Activated CD4-positive, alpha-beta memory T cell treated with anti-CD3 and anti-CD28 coated beads for 36 hours (primary cell): ENCODE measurements around the gene RIC8B. TPM values are rescaled to one million over a fixed set of nuclear protein-coding genes. Genes with fewer than 3 reads are reported as not detected.

Experiments
- CTCF ChIA-PET: fragments of 350-600 bp; sonication (Branson Sonifier 250); formaldehyde crosslinking; loops from one replicate; lab custom pipeline; 2021; ENCODE audit warnings: antibody characterized with exemption, inconsistent platforms; lab: Charles Lee
- POLR2A ChIA-PET: fragments of 350-600 bp; sonication (Branson Sonifier 250); formaldehyde crosslinking; loops from one replicate; lab custom pipeline; 2021; ENCODE audit warnings: antibody characterized with exemption; lab: Charles Lee
- DNase-seq: peaks from one replicate; pipeline ENCODE4 v3.0.0-alpha.2; 2020
- H3K27ac Mint-ChIP-seq: one replicate; pipeline ENCODE4 v1.8.0; 2021; ENCODE audit warnings: mixed read lengths
- H3K27me3 Mint-ChIP-seq: one replicate; pipeline ENCODE4 v1.8.0; 2021; ENCODE audit warnings: mixed read lengths
- H3K36me3 Mint-ChIP-seq: one replicate; pipeline ENCODE4 v1.8.0; 2021; ENCODE audit warnings: mixed read lengths
- H3K4me1 Mint-ChIP-seq: one replicate; pipeline ENCODE4 v1.8.0; 2021; ENCODE audit warnings: low read depth, mixed read lengths
- H3K4me3 Mint-ChIP-seq: one replicate; pipeline ENCODE4 v1.8.0; 2021; ENCODE audit warnings: mild to moderate bottlenecking, mixed read lengths
- H3K9me3 Mint-ChIP-seq: one replicate; pipeline ENCODE4 v1.8.0; 2021; ENCODE audit warnings: mixed read lengths
- intact Hi-C: fragments of 100-400 bp; cut with micrococcal nuclease; formaldehyde crosslinking; loops from one replicate; pipeline ENCODE4 v1.15.1; 2023
- total RNA-seq, 2 experiments: library from RNA; stranded (reverse); gene quantifications; one replicate each; pipeline ENCODE4 v1.2.3, GENCODE V29; 2021

Gene RIC8B
- total RNA-seq, 2 experiments from 2014 or later, result 9.7 to 9.9 TPM

DNA sequence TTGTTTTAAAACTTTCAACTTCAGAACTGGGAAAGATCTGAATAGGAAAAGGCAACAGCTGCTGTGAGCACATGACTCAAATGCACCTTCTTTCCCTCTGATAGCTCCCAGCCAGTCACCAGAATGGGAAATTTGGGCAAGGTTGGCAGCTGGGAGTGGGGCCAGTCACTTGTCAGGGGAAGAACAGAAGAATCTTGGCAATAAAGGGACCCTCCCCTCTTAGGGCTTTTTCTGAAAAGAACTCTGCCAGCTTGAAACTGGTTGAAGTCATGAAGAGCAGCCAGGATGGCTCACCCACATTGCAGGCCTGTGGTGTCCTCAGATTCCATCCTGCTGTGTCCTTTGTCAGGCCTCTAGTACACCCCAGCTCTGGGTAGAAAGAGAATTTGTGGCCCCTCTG, 10.3 kb upstream of the RIC8B start:
- DNase-seq, result no peak
- Mint-ChIP-seq H3K27me3 (no peaks in the 10 kb centered on the region), H3K4me1 (peaks cover 44% of the 10 kb centered on the region), H3K4me3 (no peak overlapping the region), H3K36me3 (no peaks in the 10 kb centered on the region), H3K9me3 (no peaks in the 10 kb centered on the region), H3K27ac (no peak overlapping the region)
- ChIA-PET POLR2A (no interaction called here), CTCF (no interaction called here)
- intact Hi-C loops, result no loop called here

- DNase-seq, result no peak
- ChIA-PET CTCF (no interaction called here), POLR2A (no interaction called here)
- Mint-ChIP-seq H3K9me3 (no peaks in the 10 kb centered on the region), H3K36me3 (no peaks in the 10 kb centered on the region), H3K4me1 (peaks cover 38% of the 10 kb centered on the region), H3K27me3 (no peaks in the 10 kb centered on the region), H3K4me3 (no peak overlapping the region), H3K27ac (no peak overlapping the region)
- intact Hi-C loops, result no loop called here
Observed at GRCh38 chr12:106764738-106765137, 9.7 kb upstream of the RIC8B start.

- intact Hi-C loops, result no loop called here
- Mint-ChIP-seq H3K27ac (peak overlapping the region; percentile 33), H3K27me3 (no peaks in the 10 kb centered on the region), H3K4me3 (no peak overlapping the region), H3K36me3 (no peaks in the 10 kb centered on the region), H3K9me3 (no peaks in the 10 kb centered on the region), H3K4me1 (peaks cover 23% of the 10 kb centered on the region)
- POLR2A ChIA-PET, result no interaction called here
- CTCF ChIA-PET, result interaction anchor here (0.6 kb wide), 1 partner anchor 10 kb away, joined by 3 read pairs; no protein-coding TSS in a partner anchor
- no peak for DNase-seq
Observed at GRCh38 chr12:106766393-106766826, 8.1 kb upstream of the RIC8B start.

DNA sequence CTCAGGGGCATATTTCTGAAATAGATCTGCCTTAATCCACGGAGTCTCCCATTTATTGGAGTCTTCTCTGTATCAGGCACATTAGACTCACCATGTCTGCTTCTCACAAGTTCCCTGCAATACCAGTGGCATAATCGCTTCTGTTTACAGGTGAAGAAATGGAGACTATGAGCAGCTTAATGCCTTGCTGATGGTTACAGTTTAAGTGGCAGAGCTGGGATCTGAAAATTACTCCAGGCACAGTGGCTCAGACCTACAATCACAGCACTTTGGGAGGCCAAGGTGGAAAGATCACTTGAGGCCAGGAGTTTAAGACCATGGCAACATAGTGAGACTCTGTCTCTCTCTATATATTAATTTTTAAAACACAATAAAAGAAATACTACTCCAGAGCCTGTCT, 7.3 kb upstream of the RIC8B start:
- Mint-ChIP-seq H3K27me3 (no peaks in the 10 kb centered on the region), H3K36me3 (no peaks in the 10 kb centered on the region), H3K27ac (no peak overlapping the region), H3K9me3 (no peaks in the 10 kb centered on the region), H3K4me3 (no peak overlapping the region), H3K4me1 (peaks cover 23% of the 10 kb centered on the region)
- intact Hi-C loops, result no loop called here
- ChIA-PET POLR2A (no interaction called here), CTCF (no interaction called here)
- no peak for DNase-seq

- Mint-ChIP-seq H3K27me3 (no peaks in the 10 kb centered on the region), H3K36me3 (no peaks in the 10 kb centered on the region), H3K4me3 (no peak overlapping the region), H3K27ac (no peak overlapping the region), H3K4me1 (peaks cover 23% of the 10 kb centered on the region), H3K9me3 (no peaks in the 10 kb centered on the region)
- intact Hi-C loops, result no loop called here
- CTCF ChIA-PET, result no interaction called here
- DNase-seq, result no peak
- POLR2A ChIA-PET, result no interaction called here
Observed at GRCh38 chr12:106767954-106768822, 6.3 kb upstream of the RIC8B start.

GRCh38 chr12:106769078-106769477, 5.4 kb upstream of the RIC8B start:
- intact Hi-C loops, result no loop called here
- DNase-seq, result no peak
- no peaks in the 10 kb centered on the region for H3K36me3 Mint-ChIP-seq
- no peak overlapping the region for H3K27ac Mint-ChIP-seq
- H3K4me3 Mint-ChIP-seq, result no peak overlapping the region
- ChIA-PET POLR2A (no interaction called here), CTCF (no interaction called here)
- no peaks in the 10 kb centered on the region for H3K9me3 Mint-ChIP-seq
- H3K4me1 Mint-ChIP-seq, result peaks cover 23% of the 10 kb centered on the region
- no peaks in the 10 kb centered on the region for H3K27me3 Mint-ChIP-seq

DNA sequence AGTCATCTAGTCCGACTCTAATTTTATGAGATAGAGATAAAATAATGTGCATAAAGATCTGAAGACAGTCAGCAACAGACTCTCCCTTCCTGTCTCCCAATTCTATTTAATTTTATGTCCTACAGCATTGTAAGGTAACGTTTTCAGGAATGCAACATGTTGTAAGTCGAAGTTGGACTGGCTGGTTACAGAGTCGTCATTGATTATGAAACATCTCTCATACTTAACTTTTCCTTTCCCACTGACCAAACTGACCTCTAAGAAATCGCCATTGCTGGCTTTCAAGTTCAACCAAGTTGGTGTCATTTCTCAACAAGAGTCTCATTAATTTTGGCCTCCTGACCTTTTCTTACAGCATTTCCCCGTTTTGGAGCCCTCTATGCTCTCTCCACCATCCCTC, 4.9 kb upstream of the RIC8B start:
- H3K4me3 Mint-ChIP-seq, result no peak overlapping the region
- H3K4me1 Mint-ChIP-seq, result peaks cover 23% of the 10 kb centered on the region
- H3K36me3 Mint-ChIP-seq, result no peaks in the 10 kb centered on the region
- H3K9me3 Mint-ChIP-seq, result no peaks in the 10 kb centered on the region
- ChIA-PET CTCF (no interaction called here), POLR2A (no interaction called here)
- no peak for DNase-seq
- H3K27me3 Mint-ChIP-seq, result no peaks in the 10 kb centered on the region
- intact Hi-C loops, result no loop called here
- no peak overlapping the region for H3K27ac Mint-ChIP-seq

GRCh38 chr12:106771425-106771824, 3.1 kb upstream of the RIC8B start:
- ChIA-PET CTCF (interaction anchor here (0.8 to 1.1 kb wide), 2 partner anchors 18 to 148 kb away, joined by 3 read pairs; no protein-coding TSS in a partner anchor), POLR2A (no interaction called here)
- H3K4me3 Mint-ChIP-seq, result no peak overlapping the region
- no peaks in the 10 kb centered on the region for H3K9me3 Mint-ChIP-seq
- peaks cover 30% of the 10 kb centered on the region for H3K4me1 Mint-ChIP-seq
- no peaks in the 10 kb centered on the region for H3K27me3 Mint-ChIP-seq
- no peaks in the 10 kb centered on the region for H3K36me3 Mint-ChIP-seq
- DNase-seq, result no peak
- intact Hi-C loops, result loop anchor here (5.0 to 10.0 kb wide), 2 partner anchors 187 to 321 kb away; partner anchors contain the start of genes CRY1 and RFX4
- H3K27ac Mint-ChIP-seq, result no peak overlapping the region

- DNase-seq, result no peak
- Mint-ChIP-seq H3K4me3 (peak overlapping the region; percentile 93), H3K27ac (peak overlapping the region; percentile 98), H3K27me3 (no peaks in the 10 kb centered on the region), H3K4me1 (peaks cover 22% of the 10 kb centered on the region), H3K36me3 (no peaks in the 10 kb centered on the region), H3K9me3 (no peaks in the 10 kb centered on the region)
- POLR2A ChIA-PET, result no interaction called here
- intact Hi-C loops, result loop anchor here (1.0 to 10.0 kb wide), 8 partner anchors 20 to 470 kb away; partner anchors contain the start of genes CRY1, POLR3B and RFX4
- CTCF ChIA-PET, result interaction anchor here (1.0 kb wide), 2 partner anchors 20 to 416 kb away, joined by 3 read pairs; partner anchors contain the start of gene POLR3B
Observed at GRCh38 chr12:106773286-106774004, 1.0 kb upstream of the RIC8B start.

DNA sequence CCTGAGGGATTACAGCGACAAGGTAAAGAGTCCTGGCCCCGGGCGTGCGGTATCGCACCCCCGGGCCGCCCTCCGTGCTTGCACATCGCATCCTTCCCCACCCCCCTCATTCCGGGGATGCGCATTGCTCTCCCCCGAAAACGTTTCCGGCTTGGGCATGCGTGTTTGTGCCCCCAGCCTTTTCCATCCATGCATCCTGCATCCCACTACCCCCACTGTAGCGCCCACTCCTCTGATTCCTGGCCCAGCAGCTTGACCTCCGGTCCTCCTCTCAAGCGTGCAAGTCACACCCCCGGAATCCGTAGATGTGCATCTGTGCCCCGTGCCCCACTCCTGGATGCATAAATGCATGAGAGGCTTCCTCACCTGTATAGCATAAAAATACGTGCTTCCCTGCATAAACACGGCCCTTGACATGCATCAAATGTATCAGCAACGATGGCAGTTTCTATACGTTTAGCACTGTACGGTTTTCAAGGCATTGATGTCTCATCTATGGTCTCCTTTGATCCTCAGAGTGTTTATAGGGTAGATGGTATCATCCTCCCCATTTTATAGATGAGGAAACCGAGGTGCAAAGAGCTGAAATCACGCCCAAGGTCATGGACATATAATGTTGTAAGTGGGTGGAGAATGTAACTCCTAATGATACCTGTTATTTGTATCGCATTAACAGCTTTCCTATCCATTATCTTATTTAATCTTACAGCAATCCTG, 484 bp downstream of the RIC8B start:
- Mint-ChIP-seq H3K27me3 (no peaks in the 10 kb centered on the region), H3K36me3 (no peaks in the 10 kb centered on the region), H3K27ac (peak overlapping the region; percentile 98), H3K4me3 (peak overlapping the region; percentile 93), H3K9me3 (no peaks in the 10 kb centered on the region), H3K4me1 (peaks cover 22% of the 10 kb centered on the region)
- CTCF ChIA-PET, result interaction anchor here (0.9 to 1.5 kb wide), 2 partner anchors 15 to 418 kb away, joined by 3 to 4 read pairs; partner anchors contain the start of gene POLR3B
- DNase-seq, result peak; percentile 41
- POLR2A ChIA-PET, result interaction anchor here (0.6 to 1.9 kb wide), 3 partner anchors 12 to 417 kb away, joined by 3 to 6 read pairs (median 3); no protein-coding TSS in a partner anchor
- intact Hi-C loops, result loop anchor here (1.0 to 10.0 kb wide), 8 partner anchors 22 to 472 kb away; partner anchors contain the start of genes CRY1, POLR3B and RFX4

DNA sequence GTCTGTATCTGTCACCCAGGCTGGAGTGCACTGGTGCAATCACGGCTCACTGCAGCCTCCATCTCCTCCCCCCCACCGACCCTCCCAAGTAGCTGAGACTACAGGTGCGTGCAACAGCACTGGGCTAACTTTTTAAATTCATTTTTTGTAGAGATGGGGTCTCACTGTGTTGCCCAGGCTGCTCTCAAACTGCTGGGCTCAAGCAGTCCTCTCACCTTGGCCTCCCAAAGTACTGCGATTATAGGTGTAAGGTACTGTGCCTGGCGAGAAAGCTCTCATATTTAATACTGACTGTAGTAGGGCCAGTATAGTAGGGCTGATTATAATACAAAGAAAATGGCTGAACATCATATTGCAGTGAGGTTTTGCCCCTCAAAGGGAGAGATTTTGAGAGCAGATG, 2.4 kb downstream of the RIC8B start:
- H3K27me3 Mint-ChIP-seq, result no peaks in the 10 kb centered on the region
- intact Hi-C loops, result loop anchor here (10.0 kb wide), 1 partner anchor 192 kb away; the partner anchor contains the start of gene RFX4
- peaks cover 26% of the 10 kb centered on the region for H3K4me1 Mint-ChIP-seq
- H3K4me3 Mint-ChIP-seq, result no peak overlapping the region
- no peak for DNase-seq
- H3K27ac Mint-ChIP-seq, result no peak overlapping the region
- CTCF ChIA-PET, result interaction anchor here (1.5 kb wide), 1 partner anchor 420 kb away, joined by 3 read pairs; the partner anchor contains the start of gene POLR3B
- no peaks in the 10 kb centered on the region for H3K36me3 Mint-ChIP-seq
- POLR2A ChIA-PET, result no interaction called here
- no peaks in the 10 kb centered on the region for H3K9me3 Mint-ChIP-seq
